NOMO-1 (cell line): ENCODE data around the gene UBQLN1.
"Not testable (repeated sequence)": the region's sequence is repeated elsewhere in the genome, so short reads cannot be mapped to it uniquely, and the experiment has no call there.

Source experiments
- DNase-seq, 2 experiments: peaks; one replicate each; lab custom pipeline; 2025; ENCODE audit not compliant: unreplicated experiment in 2 of 2; lab: John Stamatoyannopoulos, UW

UBQLN1 gene

DNA sequence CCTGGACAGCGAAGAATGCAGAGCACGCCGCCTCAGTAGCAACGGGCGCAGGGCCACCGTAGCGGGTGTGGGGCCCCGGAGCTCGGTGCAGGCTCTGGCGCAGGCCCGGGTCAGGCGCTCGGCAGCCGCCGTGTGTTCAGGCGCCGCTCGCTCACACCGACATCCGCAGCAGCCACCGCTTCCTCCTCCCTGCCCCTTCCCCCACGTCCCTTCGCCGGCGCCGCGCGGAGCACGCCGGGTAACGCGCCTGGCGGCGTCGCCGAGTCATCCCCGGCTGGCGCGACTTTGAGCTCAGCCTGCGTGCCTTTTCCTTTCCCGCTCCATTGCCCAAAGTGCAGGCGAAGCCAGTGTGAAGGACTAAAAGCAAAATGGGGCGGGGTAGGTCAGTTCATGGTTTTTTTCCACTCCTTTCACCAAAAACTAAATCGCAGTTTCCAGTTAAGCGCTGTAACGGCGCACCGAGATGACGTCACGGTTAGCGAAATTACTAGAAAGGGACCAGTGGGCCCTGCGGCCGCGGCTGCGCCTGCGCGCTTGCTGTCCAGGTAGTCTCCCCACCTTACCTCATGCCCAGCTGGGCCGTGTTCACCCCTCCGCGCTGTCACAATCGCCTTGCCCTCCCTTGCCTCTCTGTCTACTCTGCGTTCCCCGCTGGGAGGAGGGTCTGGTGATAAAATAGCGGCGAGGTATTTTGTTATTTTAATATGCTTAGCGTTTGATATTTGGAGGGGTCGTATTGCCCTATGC is at the start of gene UBQLN1:
Gene UBQLN1 (minus strand): TSS at position 191 of the 747 bp plus-strand sequence. CDS start 279 bp downstream, outside the sequence.
- peak; percentile 51 to 64 for DNase-seq

DNA sequence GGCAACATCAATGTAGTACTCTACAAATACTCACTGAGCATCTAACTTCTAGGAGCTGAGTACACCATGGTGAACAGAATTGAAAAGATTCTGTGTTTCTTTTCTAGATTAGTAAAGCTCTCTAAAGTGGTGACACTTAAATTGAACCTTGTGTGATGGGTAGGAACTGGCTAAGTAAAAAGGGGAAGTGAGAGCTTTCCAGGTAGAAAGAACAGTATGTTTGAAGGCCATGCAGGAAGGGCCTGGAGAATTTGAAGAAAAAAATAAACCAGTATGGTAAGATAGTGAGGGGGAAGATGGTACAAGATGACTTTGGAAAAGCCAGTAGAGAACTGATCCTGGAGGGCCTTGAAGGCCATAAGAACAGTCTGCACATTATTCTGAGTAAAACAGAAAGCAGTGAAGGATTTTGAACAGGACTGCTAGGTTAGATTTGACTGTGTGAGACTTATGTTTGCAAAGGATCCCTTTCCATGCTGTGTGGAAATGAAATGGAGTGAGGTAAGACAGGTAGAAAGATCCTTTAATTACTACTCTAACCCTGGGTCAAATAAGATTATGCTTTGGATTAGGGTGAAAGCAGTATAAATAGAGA is 46.7 kb upstream of the UBQLN1 start:
- peak in 1 of 2 experiments; percentile 17 for DNase-seq

DNA sequence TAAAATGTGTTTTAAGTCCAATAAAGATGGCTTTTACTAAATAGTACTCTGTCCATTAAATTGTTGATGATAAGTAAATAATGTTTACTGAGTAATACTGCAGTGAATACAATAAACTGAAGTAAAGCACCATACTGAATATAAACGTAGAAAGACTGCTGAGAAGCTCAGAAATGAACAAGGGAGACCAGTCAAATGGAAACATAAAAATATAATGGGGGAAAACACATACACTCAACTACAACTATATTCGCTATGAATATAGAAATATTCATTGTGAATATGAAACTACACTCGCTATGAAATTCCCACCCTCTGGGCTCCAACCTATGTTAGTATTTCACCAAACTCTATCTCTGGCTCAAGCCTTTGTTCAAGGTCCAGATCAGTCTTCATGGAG is 41.9 kb upstream of the UBQLN1 start:
- no peak for DNase-seq

DNA sequence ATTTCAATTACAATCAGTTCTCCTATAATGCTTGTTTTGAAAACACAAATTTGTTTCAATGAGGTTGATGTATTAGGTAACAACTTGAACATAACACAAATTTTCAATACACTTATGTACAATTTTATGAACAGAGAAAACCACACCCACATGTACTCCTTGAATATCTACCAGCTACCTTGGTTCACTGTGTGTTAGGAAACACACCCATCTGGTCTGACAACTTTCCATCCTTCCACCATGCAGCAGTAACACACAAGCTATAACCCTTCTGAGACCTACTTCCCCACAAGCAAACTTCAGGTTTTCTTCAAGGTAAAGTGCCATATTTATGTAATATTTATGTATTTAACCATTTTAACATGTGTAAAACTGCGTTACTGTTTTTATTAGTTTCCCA is 36.4 kb upstream of the UBQLN1 start:
- DNase-seq = no peak

DNA sequence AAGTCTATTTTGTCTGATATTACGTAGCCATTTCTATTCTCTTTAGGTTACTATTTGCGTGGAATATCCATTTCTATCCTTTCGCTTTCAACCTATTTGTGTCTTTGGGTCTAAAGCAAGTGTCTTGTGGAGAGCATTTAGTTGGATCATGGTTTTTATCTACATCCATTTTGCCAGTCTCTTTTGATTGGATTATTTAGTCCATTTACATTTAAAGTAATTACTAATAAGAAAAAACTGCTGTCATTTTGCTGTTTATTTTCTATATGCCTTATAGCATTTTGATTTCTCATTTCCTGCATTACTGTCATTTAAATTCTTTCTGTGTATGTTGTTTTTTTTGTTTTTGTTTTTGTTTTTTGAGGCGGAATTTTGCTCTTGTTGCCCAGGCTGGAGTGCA is 26.0 kb upstream of the UBQLN1 start:
- DNase-seq = no peak

DNA sequence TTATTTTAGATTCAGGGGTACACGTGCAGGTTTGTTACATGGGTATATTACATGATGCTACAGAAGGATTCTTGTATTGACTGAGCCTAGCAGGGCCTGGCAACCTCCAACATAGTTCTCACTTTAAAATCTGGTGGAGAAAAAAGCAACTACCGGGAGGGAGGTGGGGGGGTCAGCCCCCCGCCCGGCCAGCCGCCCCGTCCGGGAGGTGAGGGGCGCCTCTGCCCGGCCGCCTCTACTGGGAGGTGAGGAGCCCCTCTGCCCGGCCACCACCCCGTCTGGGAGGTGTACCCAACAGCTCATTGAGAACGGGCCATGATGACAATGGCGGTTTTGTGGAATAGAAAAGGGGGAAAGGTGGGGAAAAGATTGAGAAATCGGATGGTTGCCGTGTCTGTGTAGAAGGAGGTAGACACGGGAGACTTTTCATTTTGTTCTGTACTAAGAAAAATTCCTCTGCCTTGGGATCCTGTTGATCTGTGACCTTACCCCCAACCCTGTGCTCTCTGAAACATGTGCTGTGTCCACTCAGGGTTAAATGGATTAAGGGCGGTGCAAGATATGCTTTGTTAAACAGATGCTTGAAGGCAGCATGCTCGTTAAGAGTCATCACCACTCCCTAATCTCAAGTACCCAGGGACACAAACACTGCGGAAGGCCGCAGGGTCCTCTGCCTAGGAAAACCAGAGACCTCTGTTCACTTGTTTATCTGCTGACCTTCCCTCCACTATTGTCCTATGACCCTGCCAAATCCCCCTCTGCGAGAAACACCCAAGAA is 21.0 kb upstream of the UBQLN1 start:
- not testable (repeated sequence) for DNase-seq

DNA sequence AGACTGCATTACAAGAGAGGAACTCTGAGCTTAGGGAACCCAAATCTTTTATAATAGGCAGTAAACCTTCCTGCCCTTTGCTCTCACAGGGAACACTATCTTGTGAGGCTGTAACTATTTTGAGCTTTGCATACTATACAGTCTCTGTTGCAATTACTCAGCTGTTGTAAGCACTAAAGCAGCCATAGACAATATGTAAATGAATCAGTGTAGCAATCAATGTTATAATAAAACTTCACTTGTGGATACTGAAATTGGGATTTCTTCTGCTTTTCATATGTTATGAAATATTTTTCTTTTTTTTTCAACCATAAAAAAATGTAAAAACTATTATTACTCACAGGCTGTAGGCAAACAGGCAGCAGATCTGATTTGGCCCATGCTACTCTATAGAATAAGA is 16.7 kb upstream of the UBQLN1 start:
- DNase-seq = no peak

DNA sequence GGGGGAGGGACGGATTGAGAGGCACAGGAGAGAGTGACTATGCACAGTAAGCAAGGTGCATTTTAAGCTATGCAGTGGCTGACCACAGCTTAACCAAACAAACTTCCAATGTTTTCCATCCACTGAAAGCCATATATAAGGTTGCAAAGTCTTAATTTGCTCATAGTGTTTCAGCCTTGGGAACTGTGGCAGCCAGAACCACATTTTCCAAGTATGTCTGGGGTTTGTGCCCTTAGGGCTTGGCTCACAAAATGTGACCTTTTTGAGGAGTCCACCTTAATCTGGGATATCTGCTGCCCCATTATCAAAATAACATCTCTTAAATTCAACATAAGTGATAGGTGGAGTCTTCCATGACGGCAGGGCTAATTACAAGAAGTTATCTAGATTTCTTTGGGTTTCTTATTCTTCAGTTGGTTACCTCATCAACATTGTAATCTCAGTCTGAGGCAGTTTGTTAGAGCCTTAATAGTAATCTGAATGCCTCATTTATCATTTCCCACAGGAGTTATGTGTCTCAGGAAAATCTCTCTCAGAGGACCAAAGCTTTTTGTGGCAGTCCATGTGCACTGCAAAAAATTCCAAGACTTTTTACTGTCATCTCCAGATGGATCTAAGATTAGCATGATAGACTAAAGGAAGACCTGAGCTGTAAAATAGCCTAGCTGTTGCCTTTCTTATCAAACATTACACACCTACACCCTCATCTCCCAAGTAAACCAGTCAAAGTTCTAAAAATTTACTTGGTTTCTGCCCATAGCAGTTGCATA is 15.2 kb upstream of the UBQLN1 start:
- no peak for DNase-seq

DNA sequence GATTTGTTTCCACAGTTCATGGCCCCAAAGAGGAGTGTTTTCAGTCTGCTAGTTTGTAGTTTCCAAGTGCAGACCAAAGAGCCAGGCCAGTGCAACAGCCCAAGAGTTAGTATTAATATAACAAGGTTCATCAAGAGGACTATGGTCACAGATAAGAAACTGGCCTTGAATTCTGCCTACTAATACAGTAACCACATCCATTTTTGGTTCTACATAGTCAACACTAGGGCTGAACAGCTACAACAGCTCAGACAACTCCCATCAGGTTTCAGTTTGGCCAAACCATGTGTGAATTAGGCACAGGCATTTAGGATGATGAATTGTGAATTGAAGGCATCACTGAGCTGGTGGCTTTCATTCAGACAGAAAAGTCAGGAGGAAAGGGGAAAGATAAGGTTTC is 13.8 kb upstream of the UBQLN1 start:
- DNase-seq = no peak

DNA sequence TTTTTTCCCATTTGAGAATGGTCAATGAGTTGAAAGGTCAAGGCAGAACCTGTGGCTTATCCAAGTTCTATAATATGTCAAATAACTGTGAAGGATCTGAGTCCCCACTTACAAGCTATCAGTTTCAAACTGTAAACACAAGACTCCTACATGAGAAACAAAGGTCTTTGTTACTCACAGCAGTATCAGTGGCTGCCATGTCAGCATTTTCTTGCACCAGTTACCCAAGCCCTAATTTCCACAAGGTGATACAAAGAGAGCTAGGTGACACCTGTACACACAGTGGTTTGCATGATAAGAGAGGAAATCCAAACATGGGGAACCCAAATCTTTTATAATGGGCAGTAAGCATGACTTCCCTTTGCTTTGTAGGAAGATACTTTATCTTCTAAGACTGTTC is 8.0 kb upstream of the UBQLN1 start:
- no peak for DNase-seq

DNA sequence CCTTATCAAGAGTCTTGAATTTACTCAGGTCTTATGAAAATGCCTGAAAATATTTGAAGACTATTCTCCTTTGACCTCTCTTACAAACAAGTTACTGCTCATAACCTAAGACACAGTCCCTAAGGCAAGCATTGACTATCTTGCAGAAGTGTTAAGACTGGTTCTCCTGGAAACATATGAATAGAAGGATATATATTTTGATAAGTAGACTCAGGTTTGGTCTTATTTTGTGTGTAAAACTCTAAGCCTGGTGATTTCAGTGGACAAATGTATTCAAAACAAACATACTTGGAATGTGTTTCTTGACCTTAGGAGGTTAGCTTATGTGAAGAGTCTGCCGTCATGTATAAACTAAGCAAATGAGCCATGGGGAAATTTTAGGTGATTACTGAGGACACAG is 7.5 kb upstream of the UBQLN1 start:
- DNase-seq = no peak

DNA sequence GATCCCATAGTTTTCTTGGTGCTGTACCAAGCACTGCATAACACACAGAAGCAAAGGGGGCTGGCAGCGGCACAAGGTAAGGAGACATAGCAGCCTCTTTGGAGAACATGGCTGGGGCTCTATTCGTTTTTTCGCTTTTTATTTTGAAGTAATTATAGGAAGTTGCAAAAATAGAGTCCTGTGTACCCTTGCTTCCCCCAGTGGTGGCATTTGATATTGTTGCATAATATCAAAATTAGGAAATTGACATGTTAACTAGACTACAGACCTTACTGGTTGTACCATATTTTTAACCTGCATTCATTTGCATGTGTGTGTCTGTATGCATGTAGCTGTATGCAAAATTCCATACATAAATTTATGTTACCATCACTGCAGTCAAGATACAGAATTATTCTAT is 6.6 kb upstream of the UBQLN1 start:
- peak in 1 of 2 experiments; percentile 51 for DNase-seq

DNA sequence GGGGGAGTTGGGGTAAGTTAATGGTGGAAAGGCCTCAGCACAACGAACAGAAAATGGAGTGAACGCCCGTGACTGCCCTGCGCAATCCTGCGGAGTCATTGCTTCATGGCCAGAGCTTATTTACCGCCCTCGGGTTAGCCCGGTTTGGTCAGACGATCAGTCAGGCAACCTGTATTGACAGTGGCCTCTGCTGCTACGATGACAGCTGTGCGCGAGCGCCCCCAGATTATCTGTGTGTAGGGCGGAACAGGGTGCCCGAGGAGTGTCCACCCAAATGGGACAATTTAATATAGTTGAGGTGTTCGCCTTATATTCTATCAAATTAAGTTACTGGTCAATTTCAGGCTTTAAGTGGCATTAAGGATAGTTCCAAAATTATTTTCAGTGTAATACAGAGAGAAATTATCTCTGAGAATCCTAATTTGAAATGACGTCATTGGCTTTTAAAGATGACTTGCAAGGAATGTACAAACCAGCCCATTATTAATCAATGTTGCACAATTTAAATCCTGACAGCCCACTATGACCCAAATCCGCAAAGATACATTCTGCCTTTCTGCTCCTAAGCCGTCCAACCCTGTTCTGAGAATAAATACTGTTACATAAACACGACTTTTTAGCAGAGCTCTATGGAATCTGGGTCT is 879 bp upstream of the UBQLN1 start:
- DNase-seq = peak; percentile 52

DNA sequence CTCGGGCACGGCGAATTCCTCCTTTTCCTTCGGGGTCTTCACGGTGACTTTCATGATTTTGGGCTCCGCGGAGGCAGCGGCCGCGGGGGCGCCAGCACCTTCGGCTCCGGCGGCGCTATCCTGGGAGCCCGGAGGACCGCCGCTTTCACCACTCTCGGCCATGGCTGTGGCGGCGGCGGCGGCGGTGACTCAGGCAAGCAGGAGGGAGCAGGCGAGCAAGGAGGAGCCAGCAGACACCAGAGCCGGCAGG is 315 bp downstream of the UBQLN1 start:
- DNase-seq = peak; percentile 47 to 50

DNA sequence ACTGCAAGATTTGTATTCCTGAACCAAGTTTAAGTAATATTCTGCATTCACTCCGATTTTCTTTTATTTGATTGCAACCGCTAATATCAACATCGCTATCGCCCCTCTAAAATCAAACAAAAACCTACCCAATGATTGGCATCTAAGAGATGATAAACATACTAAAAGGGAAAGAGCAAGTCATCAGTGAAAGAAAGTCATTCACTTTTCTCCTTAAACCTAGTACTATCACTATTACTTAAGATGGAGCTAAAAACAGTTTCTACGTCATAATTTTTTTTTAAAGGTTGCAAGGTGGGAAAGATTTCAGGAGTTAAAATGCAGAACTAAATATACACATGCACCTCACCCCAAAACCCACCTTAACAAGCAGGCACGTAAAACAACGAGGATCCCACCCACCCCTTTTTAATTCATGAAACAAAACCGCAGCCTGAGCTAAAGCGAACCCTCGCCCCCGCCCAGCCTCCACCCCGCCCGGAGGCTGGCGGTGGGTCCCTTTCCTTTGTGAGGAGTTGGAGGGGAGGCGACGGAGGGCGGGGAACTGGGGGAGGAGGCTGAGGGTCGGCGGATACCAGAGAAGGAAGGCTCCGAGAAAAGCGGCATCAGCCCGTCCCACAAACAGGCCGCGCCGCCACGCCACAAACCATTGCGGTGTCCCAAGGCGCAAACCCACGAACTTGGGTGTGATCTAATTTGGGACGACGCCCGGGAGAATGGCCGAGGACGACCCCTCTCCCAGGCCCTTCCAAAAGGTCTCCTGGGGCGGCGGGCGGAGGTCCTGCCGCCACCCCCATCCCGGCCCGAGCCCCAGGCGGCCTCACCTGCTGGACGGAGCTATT is 861 bp downstream of the UBQLN1 start:
- DNase-seq = peak in 1 of 2 experiments; percentile 20

DNA sequence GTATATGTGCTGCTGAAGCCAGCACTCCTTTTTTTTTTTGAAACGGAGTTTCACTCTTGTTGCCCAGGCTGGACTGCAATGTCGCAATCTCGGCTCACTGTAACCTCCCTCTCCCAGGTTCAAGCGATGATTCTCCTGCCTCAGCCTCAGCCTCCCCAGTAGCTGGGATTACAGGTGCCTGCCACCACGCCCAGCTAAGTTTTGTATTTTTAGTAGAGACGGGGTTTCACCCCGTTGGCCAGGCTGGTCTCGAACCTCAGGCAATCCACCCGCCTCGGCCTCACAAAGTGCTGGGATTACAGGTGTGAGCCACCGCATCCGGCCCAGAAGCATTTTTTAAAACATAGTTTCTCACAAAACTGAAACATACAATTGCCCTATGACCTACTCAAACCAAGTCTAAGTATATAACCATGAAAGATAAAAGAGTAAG is 2.5 kb downstream of the UBQLN1 start:
- DNase-seq = not testable (repeated sequence)

DNA sequence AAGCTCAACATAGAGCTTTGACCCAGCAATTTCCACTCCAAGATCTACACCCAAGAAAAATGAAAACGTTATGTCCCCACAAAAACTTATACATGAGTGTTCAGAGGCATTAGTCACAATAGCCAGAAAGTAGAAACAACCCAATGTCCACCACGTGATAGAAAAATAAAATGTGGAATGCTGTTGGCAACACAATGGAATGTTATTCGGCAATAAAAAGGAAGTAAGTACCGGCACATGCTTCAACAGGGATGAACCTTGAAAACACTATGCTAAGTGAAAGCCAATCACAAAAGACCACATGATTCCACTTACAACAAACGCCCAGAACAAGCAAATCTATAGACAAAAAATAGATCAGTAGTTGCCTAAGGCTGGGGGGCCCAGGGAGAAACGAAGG is 6.0 kb downstream of the UBQLN1 start:
- DNase-seq = no peak

DNA sequence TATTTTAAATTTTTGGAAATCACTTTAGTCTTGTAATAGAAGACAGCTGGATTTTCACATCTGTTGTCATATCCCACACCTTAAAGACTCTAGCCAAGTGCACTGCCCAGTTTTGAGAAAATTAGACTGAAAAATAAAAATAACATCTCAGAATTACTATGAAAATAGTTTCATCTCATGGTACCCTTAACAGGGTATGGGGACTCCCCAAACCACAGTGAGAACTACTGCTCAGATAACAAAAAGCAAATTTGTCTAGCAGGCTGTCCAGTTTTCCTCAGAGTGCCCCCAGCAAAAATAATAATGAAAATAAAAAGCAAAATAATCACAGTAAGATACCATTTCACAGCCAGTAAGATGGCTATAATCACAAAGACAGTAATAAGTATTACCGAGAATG is 6.5 kb downstream of the UBQLN1 start:
- DNase-seq = no peak

DNA sequence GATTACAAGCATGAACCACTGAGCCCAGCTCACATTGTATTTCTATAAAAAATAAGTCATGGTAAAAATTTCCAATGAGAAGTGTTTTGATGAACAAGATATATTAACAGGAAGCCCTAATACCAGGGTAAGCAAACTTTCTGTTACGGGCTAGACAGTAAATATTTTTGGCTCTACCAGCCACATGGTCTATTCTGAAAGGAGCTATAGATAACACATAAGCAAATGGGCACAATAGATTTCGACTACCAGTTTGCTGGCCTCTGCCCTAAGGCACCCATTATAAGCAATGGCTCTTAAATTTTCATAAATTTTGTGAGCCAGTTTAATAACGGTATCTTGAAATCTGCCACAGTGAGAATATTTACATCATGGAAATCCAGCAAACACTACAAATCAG is 8.1 kb downstream of the UBQLN1 start:
- no peak for DNase-seq
